Body of pancreas (tissue), 4 donors: Measurements from ENCODE around the gene PDCD10.

Experiments
- CTCF ChIP-seq, 7 experiments: fragments of 450-650 bp in 4 of 7; fragments of 200-600 bp in 3 of 7; sonication (generic) in 3 of 7; IDR thresholded peaks; one replicate each; pipeline ENCODE4 v1.5.1; 2016 to 2019; ENCODE audit warnings: antibody characterized with exemption in 7 of 7
- POLR2A ChIP-seq, 3 donors: fragments of 450-650 bp; IDR thresholded peaks; one replicate each; pipeline ENCODE4 v1.6.1; 2016; ENCODE audit warnings: antibody characterized with exemption in 3 of 3, mild to moderate bottlenecking in 2 of 3

- no peak for TF ChIP-seq CTCF (IDR thresholded peaks at IDR 0.05)
- no peak for TF ChIP-seq POLR2A (IDR thresholded peaks at IDR 0.05)
These were observed 3.3 kb downstream of the PDCD10 start for GRCh38 chr3:167731393-167731792.
